ENCODE measurements around the gene PBX4.

- TF ChIP-seq CTCF (IDR thresholded peaks at IDR 0.05; ENCODE audit: extremely low read depth in 1 of 2, insufficient read depth in 1 of 2, low read depth in 1 of 2, low read length in 2 of 2) (peak in 1 of 2 donors; percentile 34), POLR2AphosphoS5 (IDR thresholded peaks at IDR 0.05; ENCODE audit: insufficient read depth, low read depth, low read length) (peak; percentile 94), MAX (IDR thresholded peaks at IDR 0.05; ENCODE audit: insufficient read depth, insufficient read length) (no peak), EZH2 (IDR thresholded peaks at IDR 0.05; ENCODE audit: borderline replicate concordance, low read depth, low read length, severe bottlenecking) (no peak), POLR2A (IDR thresholded peaks at IDR 0.05; ENCODE audit: low read depth, low read length) (peak; percentile 75), JUN (IDR thresholded peaks at IDR 0.05; ENCODE audit: borderline replicate concordance, insufficient read depth, insufficient read length, low read depth) (no peak)
Observed at GRCh38 chr19:19663256-19664120, 45.0 kb upstream of the PBX4 start, which contains the start of gene ATP13A1.
